LNCAP (cell line): ENCODE results near the gene MLANA.

ENCODE experiments used
- CTCF ChIP-seq: fragments of 450-650 bp; IDR thresholded peaks from 2 replicates; pipeline ENCODE4 v1.5.1; 2017; ENCODE audit warnings: mild to moderate bottlenecking

MLANA gene

GRCh38 chr9:5884191-5884590 lies 6.5 kb upstream of the MLANA start:
- TF ChIP-seq CTCF: no peak

GRCh38 chr9:5886114-5886939 lies 4.4 kb upstream of the MLANA start:
- peak; percentile 96 for TF ChIP-seq CTCF

GRCh38 chr9:5892456-5893133 lies 1.9 kb downstream of the MLANA start:
- TF ChIP-seq CTCF: no peak

GRCh38 chr9:5893134-5893505 lies 2.4 kb downstream of the MLANA start:
- no peak for TF ChIP-seq CTCF

- no peak for TF ChIP-seq CTCF
These were observed 3.0 kb downstream of the MLANA start for GRCh38 chr9:5893591-5894236.

GRCh38 chr9:5894237-5894959 lies 3.7 kb downstream of the MLANA start:
- TF ChIP-seq CTCF: no peak

- TF ChIP-seq CTCF: no peak
These were observed 5.1 kb downstream of the MLANA start for GRCh38 chr9:5895782-5896181.
